Esophagus muscularis mucosa (tissue), 4 donors: ENCODE data around the gene SPRR2D. TPM values are rescaled to one million over a fixed set of nuclear protein-coding genes. Genes with fewer than 3 reads are reported as not detected.
"Not testable (repeated sequence)": the region's sequence is repeated elsewhere in the genome, so short reads cannot be mapped to it uniquely, and the experiment has no call there.

Source experiments
- DNase-seq: peaks from one replicate; pipeline ENCODE4 v3.0.0-alpha.2; 2017; ENCODE audit errors: extremely low spot score
- H3K27ac ChIP-seq, 4 donors: fragments of 200-600 bp; sonication (generic); replicated peaks in 1 of 4; 1 replicate in 3 of 4; 2 replicates in 1 of 4; pipeline ENCODE4 v1.5.1; 2016 to 2019; ENCODE audit warnings: mild to moderate bottlenecking in 1 of 4
- H3K27me3 ChIP-seq, 4 donors: fragments of 200-600 bp; sonication (generic); one replicate each; pipeline versions ENCODE4 v1.5.1 to v1.6.0; 2016 to 2019
- H3K36me3 ChIP-seq, 4 donors: fragments of 200-600 bp; sonication (generic); one replicate each; pipeline ENCODE4 v1.5.1; 2016 to 2019
- H3K4me1 ChIP-seq, 4 donors: fragments of 200-600 bp; sonication (generic); one replicate each; pipeline ENCODE4 v1.5.1; 2016 to 2019
- H3K4me3 ChIP-seq, 4 donors: fragments of 200-600 bp; sonication (generic); 1 replicate in 2 of 4; 2 replicates in 2 of 4; pipeline ENCODE4 v1.5.1; 2016 to 2019; ENCODE audit warnings: mild to moderate bottlenecking in 4 of 4, moderate library complexity in 1 of 4
- H3K9me3 ChIP-seq, 4 donors: fragments of 200-600 bp; sonication (generic); 1 replicate in 3 of 4; 2 replicates in 1 of 4; pipeline ENCODE4 v1.5.1; 2016 to 2019
- EP300 ChIP-seq: sonication (generic); formaldehyde crosslinking; IDR thresholded peaks from one replicate; pipeline ENCODE4 v1.6.1; 2017; ENCODE audit warnings: antibody characterized with exemption
- POLR2A ChIP-seq: fragments of 450-650 bp; IDR thresholded peaks from one replicate; pipeline ENCODE4 v1.6.1; 2017; ENCODE audit warnings: antibody characterized with exemption, moderate library complexity, mild to moderate bottlenecking, low read depth
- POLR2AphosphoS5 ChIP-seq, 2 donors: sonication (generic); formaldehyde crosslinking; IDR thresholded peaks; one replicate each; pipeline ENCODE4 v1.6.1; 2017; ENCODE audit warnings: antibody characterized with exemption in 2 of 2
- WGBS: methylation state at CpG from one replicate; pipeline ENCODE4 v1.1.5; 2018; 5-methylcytosine and 5-hydroxymethylcytosine counted together
- intact Hi-C: fragments of 100-400 bp; cut with DNase I; formaldehyde crosslinking; loops from one replicate; pipeline ENCODE4 v1.15.1; 2023
- total RNA-seq, 4 donors: library from RNA; depleted of rRNA; stranded (reverse); fragments of >200 nt; gene quantifications; one replicate each; pipeline versions ENCODE4 v1.1.0 to v1.2.1, GENCODE V29; 2016
- TF ChIP-seq, protein P1 (sequence below), 3 experiments: fragments of 200-600 bp in 2 of 3; fragments of 450-650 bp in 1 of 3; sonication (generic) in 2 of 3; IDR thresholded peaks; one replicate each; pipeline ENCODE4 v1.5.1; 2017 to 2019; ENCODE audit warnings: antibody characterized with exemption in 3 of 3, mild to moderate bottlenecking in 2 of 3, moderate library complexity in 1 of 3

Gene SPRR2D
- total RNA-seq, 4 donors from 2014 or later, result 0.57 to 1.7 TPM; not detected in 2

DNA sequence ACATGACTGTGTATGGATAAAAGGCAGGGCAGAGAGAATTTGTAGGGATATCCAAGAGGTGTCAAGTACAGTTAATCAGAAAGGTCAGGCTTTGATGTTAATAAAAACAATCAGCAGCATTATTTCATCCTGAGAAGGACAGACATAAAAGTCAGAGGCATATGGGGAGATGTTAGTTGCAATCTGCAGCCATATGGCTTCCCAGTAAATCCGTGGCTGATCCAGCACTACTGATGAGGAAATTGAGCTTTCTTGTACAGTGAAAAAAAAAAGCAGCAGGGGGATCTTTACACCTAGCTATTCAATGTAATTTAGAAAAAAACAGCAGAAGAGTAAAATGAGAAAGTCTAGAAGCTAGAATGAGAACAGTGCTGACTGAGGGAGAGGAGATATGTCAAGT lies 12.2 kb downstream of the SPRR2D start:
- intact Hi-C loops, result no loop called here
- H3K27me3 ChIP-seq, result no peaks in the 10 kb centered on the region
- TF ChIP-seq, protein P1, sequence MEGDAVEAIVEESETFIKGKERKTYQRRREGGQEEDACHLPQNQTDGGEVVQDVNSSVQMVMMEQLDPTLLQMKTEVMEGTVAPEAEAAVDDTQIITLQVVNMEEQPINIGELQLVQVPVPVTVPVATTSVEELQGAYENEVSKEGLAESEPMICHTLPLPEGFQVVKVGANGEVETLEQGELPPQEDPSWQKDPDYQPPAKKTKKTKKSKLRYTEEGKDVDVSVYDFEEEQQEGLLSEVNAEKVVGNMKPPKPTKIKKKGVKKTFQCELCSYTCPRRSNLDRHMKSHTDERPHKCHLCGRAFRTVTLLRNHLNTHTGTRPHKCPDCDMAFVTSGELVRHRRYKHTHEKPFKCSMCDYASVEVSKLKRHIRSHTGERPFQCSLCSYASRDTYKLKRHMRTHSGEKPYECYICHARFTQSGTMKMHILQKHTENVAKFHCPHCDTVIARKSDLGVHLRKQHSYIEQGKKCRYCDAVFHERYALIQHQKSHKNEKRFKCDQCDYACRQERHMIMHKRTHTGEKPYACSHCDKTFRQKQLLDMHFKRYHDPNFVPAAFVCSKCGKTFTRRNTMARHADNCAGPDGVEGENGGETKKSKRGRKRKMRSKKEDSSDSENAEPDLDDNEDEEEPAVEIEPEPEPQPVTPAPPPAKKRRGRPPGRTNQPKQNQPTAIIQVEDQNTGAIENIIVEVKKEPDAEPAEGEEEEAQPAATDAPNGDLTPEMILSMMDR (IDR thresholded peaks at IDR 0.05), result no peak
- TF ChIP-seq EP300, result no peak
- no peak for TF ChIP-seq POLR2A
- TF ChIP-seq POLR2AphosphoS5 (IDR thresholded peaks at IDR 0.05), result no peak
- no peak overlapping the region for H3K4me3 ChIP-seq
- DNase-seq, result no peak
- H3K4me1 ChIP-seq, result no peaks in the 10 kb centered on the region
- no peaks in the 10 kb centered on the region for H3K36me3 ChIP-seq
- 65% methylated on average over 1 of the region's 1 CpG for WGBS
- H3K9me3 ChIP-seq, result no peaks in the 10 kb centered on the region
- no peak overlapping the region for H3K27ac ChIP-seq

DNA sequence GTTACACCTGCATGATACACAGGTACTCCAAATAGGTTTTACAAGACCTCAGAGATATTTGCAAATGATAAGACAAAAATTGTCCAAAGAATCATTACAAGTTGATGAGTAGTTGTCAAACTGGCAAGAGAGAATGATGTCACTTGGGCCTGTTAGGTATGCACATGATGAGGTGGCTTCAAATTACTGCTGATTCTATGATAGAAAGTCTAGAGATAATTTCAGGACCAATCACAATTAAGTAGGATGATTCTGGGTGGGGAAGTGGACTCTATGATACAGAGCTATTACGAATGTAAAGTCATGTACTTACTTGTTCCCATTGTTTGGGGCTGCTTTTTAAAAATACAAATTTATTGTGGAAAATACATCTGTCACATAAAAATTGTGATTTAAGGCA lies 15.1 kb downstream of the SPRR2D start:
- no peak overlapping the region for H3K4me3 ChIP-seq
- WGBS, result 86% methylated on average over 1 of the region's 1 CpG
- no peak overlapping the region for H3K27ac ChIP-seq
- H3K4me1 ChIP-seq, result no peaks in the 10 kb centered on the region
- H3K27me3 ChIP-seq, result no peaks in the 10 kb centered on the region
- TF ChIP-seq POLR2AphosphoS5 (IDR thresholded peaks at IDR 0.05), result no peak
- TF ChIP-seq, protein P1 (IDR thresholded peaks at IDR 0.05), result no peak
- no peak for TF ChIP-seq POLR2A
- no peak for TF ChIP-seq EP300
- intact Hi-C loops, result no loop called here
- H3K36me3 ChIP-seq, result no peaks in the 10 kb centered on the region
- H3K9me3 ChIP-seq, result no peaks in the 10 kb centered on the region
- DNase-seq, result no peak

DNA sequence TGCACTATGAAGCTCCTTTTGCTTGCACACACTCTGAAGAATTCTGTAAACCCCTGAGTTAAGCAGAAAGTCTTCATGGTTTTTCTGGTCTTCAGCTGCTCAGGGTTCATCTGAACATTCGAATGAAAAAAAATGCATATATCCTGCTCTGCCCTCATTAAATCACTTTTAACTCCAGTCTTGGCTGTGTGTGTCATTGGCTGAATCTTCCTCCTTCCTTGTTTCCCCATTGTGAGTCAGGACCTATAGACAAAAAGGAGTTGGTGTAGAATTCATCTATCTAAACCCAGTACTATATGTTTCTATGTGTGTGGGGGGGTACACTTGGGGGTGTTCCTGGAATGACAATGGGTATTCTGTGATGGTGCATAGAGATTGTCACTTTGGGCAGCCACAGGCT lies 16.5 kb downstream of the SPRR2D start:
- intact Hi-C loops, result no loop called here
- no peaks in the 10 kb centered on the region for H3K27me3 ChIP-seq
- no peak overlapping the region for H3K27ac ChIP-seq
- 80% methylated on average over 1 of the region's 1 CpG for WGBS
- DNase-seq, result peak; percentile 45
- no peak overlapping the region for H3K4me3 ChIP-seq
- no peaks in the 10 kb centered on the region for H3K36me3 ChIP-seq
- H3K4me1 ChIP-seq, result no peaks in the 10 kb centered on the region
- TF ChIP-seq, protein P1 (IDR thresholded peaks at IDR 0.05), result no peak
- TF ChIP-seq EP300, result no peak
- no peak for TF ChIP-seq POLR2A
- TF ChIP-seq POLR2AphosphoS5 (IDR thresholded peaks at IDR 0.05), result no peak
- H3K9me3 ChIP-seq, result no peaks in the 10 kb centered on the region

DNA sequence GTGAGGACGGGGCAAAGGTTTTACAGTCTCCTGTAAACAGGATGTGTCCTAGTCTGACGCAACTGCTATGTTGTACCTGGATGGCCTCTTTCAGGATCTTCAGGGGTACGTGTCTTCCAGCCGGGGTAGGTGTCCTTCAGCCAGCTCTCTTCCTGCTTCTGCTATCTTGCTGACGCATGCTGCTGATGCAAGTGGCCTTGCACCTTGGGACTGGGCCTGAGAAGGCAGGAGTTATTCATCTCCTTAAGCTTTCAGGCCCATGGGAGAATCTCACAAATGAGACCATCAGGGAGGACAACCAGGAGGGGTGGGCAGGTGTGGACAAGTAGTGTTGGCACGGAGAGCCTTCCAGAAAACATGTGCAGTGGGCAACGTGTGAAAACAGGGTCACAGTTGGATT lies 17.8 kb downstream of the SPRR2D start:
- DNase-seq, result peak; percentile 55
- Histone ChIP-seq H3K4me1 (no peaks in the 10 kb centered on the region), H3K27ac (no peak overlapping the region), H3K4me3 (no peak overlapping the region), H3K9me3 (peaks cover 0 to 2% (median 0%) of the 10 kb centered on the region in 4 donors), H3K36me3 (no peaks in the 10 kb centered on the region), H3K27me3 (peaks cover 0 to 9% (median 0%) of the 10 kb centered on the region in 4 donors)
- intact Hi-C loops, result no loop called here
- TF ChIP-seq EP300, result no peak
- WGBS, result 80% methylated on average over 7 of the region's 7 CpGs

DNA sequence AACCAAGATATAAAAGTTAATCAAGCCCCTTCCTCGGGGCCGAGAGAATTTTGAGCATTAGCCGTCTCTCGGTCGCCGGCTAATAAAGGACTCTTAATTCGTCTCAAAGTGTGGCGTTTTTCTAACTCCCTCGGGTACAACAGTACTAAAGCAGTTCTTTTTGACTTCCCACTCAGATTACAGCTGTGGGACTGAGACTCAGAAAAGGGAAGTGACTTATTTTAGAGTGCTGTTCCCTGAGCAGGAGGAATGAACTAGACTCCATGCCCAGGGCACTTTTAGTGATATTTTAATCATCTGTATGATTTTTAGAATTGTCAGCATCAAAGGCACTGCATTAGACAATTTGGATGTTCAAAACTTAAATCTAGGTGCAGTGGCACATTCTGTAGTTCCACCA lies 18.6 kb downstream of the SPRR2D start:
- DNase-seq, H3K4me1 ChIP-seq, H3K9me3 ChIP-seq, H3K27ac ChIP-seq, H3K36me3 ChIP-seq, intact Hi-C loops, H3K4me3 ChIP-seq: not testable (repeated sequence)
- H3K27me3 ChIP-seq, result peaks cover 0 to 12% (median 0%) of the 10 kb centered on the region in 4 donors
- 60% methylated on average over 9 of the region's 9 CpGs for WGBS

DNA sequence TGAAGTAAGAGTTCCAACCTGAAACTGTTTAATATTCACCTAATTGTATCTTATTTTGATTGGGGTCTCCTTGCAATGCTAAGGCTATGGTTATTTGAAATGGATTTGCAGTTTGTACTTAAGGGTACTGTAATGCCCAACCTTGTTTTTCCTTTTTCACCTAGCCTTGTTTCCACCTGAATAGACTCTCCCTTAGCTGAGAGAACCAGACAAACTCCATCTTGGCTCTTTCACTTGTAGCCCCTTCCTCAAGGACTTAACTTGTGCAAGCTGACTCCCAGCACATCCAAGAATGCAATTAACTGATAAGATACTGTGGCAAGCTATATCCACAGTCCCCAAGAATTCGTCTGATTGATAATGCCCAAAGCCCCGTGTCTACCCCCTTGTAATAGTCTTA lies 19.1 kb downstream of the SPRR2D start:
- H3K9me3 ChIP-seq, H3K27ac ChIP-seq, DNase-seq, H3K36me3 ChIP-seq, H3K4me1 ChIP-seq, H3K4me3 ChIP-seq, intact Hi-C loops: not testable (repeated sequence)
- 13% methylated on average over 2 of the region's 2 CpGs for WGBS
- H3K27me3 ChIP-seq, result peaks cover 0 to 12% (median 0%) of the 10 kb centered on the region in 4 donors

DNA sequence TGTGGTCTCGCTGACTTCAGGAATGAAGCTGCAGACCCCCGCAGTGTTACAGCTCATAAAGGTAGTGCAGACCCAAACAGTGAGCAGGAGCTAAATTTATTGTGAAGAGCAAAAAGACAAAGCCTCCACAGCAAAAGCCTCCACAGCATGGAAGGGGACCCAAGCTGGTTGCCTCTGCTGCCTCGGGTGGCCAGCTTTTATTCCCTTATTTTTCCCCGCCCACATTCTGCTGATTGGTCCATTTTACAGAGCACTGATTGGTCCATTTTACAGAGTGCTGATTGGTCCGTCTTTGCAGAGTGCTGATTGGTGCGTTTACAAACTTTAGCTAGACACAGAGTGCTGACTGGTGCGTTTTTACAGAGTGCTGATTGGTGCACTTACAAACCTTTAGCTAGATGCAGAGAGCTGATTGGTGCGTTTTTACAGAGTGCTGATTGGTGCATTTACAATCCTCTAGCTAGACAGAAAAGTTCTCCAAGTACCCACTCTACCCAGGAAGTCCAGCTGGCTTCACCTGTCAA lies 29.6 kb downstream of the SPRR2D start:
- H3K4me3 ChIP-seq, H3K27ac ChIP-seq, H3K4me1 ChIP-seq, H3K27me3 ChIP-seq, intact Hi-C loops, H3K36me3 ChIP-seq, DNase-seq, H3K9me3 ChIP-seq: not testable (repeated sequence)
- WGBS, result 90% methylated on average over 7 of the region's 8 CpGs
